HG03565 (cell line): ENCODE results near the gene ABCC4.
"Not testable (repeated sequence)": the region's sequence is repeated elsewhere in the genome, so short reads cannot be mapped to it uniquely, and the experiment has no call there.

Experiments
- ATAC-seq: cut with Tn5 transposase; IDR thresholded peaks from one replicate; pipeline ENCODE4 v1.9.1; 2021; ENCODE audit warnings: mild to moderate bottlenecking, moderate library complexity; ENCODE audit not compliant: unreplicated experiment

The ABCC4 gene

DNA sequence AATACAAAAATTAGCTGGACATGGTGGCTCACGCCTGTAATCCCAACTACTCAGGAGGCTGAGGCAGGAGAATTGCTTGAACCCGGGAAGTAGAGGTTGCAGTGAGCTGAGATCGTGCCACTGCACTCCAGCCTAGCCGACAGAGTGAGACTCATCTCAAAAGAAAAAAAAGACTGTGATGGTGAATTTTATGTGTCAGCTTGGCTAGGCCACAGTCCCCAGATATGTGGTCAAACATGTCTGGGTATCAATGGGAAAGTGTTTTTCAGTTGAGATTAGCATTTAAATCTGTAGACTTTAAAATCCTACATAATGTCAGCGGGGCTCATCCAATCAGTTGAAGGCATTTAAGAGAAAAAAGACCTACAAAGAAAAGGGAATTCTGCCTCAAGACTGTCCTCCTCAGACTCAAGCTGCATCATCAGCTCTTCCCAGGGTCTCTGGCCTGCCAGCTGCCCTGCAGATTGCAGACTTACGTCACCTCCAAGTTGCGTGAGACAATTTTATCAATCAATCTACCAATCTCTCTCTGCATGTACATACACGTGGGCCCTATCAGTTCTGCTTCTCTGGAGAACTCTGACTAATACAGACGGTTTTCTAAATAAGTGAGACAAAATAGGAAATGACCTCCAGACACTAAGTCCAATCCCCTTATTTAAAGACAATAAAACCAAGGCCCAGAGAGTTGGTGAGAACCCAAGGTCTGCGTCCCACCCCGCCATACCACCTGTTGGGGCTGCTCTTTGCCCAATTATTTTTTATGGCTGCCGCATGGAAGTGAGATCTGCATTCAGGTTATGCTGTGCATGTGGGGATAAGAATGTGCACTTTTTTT, 99.2 kb downstream of the ABCC4 start:
- ATAC-seq, result peak; percentile 65

DNA sequence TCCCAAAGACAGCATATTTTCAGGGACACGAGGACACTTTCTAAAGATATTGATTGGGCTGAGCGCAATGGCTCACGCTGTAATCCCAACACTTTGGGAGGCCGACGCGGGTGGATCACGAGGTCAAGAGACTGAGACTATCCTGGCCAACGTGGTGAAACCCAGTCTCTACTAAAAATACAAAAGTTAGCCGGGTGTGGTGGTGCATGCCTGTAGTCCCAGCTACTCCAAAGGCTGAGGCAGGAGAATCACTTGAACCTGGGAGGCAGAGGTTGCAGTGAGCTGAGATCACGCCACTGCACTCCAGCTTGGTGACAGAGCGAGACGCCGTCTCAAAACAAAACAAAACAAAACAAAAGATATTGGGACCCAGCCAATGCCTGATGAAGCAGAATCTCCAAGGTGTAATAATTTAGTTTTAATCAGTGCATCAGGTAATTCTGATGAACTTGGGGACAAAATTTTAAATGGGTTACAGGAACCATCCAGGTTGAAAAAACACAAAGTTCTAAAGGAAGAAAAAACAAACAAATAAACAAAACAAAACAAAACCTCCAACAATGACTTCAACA, 100.8 kb downstream of the ABCC4 start:
- not testable (repeated sequence) for ATAC-seq

DNA sequence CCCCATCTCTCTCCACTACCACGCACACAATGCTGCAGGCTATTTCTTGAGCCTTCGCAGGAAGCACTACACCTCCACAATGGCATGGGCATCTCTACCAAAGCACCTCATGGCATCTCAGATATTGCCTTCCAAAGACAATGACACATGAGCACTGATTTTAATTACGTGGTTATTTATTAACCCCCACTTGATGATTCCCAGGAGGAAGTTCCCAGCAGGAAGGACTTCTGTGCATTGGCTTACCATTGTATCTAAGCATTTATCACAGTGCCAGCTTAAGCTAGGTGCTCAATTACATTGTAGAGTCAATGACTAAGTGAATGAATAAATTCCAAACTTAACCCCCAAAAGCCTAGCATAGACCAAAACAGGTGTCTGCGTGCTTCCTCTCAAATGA, 101.4 kb downstream of the ABCC4 start:
- no peak for ATAC-seq

DNA sequence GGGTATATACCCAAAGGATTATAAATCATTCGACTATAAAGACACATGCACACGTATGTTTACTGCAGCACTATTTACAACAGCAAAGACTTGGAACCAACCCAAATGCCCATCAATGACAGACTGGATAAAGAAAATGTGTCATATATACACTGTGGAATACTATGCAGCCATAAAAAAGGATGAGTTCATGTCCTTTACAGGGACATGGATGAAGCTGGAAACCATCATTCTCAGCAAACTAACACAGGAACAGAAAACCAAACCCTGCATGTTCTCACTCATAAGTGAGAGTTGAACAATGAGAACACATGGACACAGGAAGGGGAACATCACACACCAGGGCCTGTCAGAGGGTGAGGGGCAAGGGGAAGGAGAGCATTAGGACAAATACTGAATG, 102.6 kb downstream of the ABCC4 start:
- not testable (repeated sequence) for ATAC-seq

DNA sequence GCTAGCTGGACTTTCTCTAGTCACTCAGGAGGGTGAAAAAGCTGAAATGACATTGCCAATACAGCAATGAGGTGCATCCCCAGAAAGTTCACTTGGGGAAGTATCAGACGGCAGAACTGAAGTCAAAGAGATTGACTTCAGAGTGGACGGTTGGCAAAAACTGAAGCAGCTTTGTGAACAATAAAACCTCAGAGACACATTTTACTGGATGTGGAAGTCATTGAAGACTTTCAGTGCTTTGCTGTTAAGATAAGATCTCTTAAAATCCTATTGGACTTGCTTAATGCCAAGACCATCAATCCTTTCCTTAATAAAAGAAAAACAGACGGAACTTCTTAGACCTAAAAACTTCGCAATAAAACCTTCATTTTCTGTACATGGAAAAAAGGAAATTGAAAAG, 103.7 kb downstream of the ABCC4 start:
- ATAC-seq, result no peak

DNA sequence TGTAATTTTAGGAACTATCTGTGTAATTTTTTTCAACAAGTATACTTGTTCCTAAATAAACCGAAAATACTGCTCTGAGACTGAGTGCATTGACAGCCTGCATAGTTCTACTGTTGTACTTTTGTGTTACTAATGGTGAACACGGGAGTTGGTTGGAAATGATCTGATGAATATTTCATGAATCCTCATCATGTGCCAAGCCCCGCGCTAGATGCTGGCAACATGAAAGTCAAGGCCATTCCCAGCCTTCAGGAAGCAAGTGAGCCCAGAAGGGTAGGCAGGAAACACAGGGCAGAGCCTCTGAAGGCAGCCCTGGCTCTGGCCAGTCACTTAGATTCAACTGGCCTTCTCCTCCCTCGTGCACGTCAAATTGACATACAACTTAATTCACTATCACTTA, 106.1 kb downstream of the ABCC4 start:
- ATAC-seq, result no peak

DNA sequence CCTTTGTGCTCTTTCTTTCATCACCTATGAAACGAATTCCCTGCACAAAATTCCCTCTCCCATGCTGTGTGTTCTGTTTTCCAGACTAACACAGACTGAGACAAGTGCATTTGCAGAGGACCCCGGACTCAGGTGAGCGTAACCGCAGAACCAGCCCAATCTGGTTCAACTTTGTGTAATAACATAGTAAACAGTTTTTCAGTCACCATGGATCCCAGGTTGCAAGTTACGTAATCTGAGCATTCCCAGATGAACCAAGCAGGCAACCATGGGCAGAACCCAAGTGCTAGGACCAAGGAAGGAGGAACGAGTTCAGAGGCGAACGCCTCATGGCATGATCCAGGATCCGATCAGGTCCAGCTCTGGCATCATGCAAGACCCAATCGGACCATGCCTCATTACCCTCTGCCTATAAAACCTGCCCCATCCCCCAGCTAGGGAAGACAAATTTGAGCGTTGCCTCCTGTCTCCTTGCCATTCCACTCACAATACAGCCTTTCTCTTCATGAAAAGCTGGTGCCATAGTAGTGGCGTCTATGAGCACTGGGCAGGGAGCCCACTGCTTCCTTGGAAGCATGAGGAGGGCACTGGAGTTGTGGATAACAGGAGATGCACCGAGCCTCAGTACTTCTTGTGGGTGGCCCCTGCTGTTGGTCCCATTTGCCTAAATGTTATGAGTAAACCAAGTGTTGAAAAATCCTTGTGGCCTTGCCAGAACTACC, 107.6 kb downstream of the ABCC4 start:
- no peak for ATAC-seq

DNA sequence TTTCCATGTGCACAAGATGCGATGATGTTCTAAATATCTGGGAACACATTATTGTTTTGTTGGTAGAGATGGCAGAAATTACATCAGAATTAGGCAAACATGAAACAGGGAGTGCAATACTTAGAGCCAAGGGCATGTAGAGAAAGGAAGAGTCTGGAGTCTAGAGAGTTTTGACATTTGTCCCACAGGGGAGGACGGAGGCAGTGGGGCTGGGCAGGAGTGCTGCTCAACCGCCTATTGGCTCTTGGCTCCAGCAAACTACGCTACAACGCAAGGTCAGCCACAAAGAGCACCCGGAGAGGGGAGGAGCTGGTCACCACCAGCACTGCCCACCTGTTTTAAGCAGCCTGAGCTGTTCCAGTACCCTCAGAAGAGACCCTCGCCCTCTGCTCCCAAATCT, 108.3 kb downstream of the ABCC4 start:
- no peak for ATAC-seq

DNA sequence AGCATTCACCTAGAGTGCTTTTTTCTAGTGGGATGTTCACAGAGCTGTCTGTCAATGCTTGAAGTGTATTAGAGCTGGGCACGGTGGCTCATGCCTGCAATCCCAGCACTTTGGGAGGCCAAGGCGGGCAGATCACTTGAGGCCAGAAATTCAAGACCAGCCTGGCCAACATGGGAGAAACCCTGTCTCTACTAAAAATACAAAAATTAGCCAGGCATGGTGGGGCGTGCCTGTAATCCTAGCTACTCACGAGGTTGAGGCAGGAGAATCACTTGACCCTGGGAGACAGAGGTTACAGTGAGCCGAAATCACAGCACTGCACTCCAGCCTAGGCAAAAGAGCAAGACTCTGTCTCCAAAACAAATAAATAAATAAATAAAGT, 108.7 kb downstream of the ABCC4 start:
- not testable (repeated sequence) for ATAC-seq

DNA sequence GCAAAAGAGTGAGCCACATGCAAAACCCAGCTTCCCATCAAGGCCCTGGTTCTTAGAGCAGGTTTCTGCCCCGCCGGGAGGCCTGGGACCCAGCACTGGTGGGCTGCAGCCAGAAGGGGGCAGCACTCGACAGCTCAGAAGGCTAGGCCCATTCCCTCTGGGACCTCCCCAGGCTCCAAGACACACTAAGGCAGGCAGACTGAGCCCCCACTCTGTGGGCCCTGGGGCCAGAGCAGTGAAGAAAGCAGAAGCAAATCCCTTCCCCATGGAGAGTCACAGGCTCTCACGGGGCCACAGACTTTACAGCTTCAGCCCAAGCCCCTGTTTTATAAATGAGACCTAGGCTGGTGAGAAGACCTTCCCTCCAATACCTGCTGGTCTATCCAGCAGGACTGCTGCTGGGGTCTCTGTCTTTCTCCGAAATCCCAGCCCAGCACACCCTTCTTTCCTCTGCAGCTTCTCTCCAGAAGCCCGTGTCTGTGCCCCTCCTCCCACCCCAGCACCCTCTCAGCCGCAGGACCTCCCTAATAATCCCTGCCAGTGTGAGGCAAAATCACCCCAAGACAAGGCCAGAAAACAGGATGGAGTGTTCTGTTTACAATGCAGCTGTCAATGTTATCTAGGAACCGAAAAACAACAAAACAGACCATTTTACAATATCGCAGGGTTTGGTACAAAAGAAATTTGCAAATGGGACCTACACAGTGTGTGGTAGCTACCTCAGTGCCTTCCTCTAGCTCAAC, 109.3 kb downstream of the ABCC4 start:
- peak; percentile 89 for ATAC-seq

DNA sequence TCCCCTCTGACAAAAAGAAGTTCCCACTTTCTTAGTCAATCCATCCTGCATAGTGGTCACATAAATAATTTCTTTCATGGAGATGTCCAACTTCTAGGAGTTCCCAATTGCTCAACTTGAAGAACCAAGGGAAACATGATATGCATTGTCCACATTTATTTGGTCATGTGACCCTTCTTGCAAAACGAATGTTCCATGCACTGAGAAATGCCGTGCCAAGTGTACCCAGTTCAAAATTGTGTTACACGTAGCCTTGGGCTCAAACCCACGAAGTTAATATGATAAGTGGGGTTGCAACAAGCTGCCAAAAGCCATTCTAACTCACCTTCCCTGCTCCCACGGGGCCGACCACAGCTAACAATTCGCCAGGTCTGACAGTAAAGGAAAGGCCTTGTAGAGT, 113.1 kb downstream of the ABCC4 start:
- no peak for ATAC-seq

DNA sequence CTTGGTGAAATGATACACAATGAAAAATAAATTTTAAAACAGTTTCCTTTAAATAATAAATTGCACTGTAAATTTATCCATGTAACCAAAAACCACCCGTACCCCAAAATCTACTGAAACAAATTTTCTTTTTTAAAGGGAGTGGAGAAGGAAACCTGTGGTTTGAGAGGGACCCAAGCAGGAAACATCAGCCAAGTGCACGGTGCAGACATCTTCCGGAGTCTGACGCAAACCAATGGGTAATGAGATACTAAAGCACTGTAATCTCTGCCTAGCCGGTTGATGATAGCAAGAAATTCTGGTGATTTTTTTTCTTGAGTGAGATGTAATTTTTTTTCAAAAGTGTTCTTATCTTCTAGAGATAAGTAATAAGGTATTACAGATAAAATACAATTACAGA, 115.4 kb downstream of the ABCC4 start:
- no peak for ATAC-seq

DNA sequence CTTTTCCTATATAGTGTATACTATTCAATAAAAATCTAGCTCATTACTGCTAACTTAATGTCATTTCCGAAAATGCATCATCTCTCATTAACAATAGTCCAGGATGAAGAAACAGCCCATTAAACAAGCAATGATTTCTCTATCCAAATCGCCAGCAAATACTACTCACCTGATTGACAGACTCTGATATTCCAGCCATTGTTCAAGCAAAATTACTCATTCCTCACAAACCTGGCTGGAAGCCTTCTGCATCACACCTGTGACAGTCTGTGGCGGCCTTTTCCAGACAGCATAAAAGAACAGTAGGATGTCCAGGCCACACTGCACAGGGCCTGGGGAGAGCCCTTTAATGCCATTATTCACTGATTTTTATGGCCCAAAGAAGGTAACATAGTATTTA, 115.9 kb downstream of the ABCC4 start:
- no peak for ATAC-seq

DNA sequence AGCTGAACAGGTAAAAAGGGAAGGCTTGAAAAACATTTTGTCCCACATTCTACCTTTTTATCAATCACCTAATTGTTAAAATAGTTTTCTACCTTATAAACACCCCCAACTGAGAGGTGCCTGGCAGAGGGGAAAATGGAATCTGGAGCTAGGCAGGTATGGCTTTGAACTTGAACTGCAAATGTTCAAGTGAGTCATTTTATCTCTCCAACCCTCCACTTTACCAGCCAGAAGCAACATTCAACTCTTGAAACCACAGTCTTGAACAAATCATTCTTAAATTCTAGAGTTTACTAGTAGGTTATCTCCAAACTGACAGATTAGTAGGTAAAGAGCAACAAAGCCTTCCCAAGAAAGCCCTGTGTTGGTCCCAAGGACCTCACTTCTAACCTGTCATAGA, 116.9 kb downstream of the ABCC4 start:
- ATAC-seq, result no peak

DNA sequence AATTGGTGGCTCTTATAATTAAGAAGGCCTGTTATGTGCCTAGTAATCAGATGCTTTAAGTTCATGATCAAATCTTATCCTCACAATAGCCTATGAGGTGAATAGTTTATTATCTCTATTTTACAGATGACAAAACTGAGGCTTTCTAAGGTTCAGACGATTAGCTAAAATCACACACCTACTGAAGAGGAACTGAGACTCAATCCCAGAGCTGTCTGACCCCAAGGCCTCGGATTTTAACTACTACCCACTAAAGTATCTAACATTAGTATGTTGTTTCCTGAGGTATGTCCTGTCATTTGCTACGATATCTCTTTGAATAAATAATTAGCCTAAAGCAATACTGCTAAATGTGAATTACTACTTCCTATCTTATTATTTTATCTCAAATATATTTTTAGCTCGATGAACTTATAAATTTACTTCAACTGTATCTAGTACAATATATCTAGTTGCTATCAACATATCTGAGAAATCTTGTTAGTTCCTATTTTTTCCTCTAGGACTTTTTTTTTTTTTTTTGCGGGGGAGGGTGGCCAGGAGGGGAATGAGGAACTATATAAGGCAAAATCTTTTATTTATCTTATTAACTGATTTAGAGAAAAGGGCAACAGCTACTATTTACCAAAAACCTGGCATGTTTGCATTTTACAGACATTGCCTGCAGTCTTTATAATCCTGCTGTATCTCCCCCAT, 118.5 kb downstream of the ABCC4 start:
- ATAC-seq, result peak; percentile 39

DNA sequence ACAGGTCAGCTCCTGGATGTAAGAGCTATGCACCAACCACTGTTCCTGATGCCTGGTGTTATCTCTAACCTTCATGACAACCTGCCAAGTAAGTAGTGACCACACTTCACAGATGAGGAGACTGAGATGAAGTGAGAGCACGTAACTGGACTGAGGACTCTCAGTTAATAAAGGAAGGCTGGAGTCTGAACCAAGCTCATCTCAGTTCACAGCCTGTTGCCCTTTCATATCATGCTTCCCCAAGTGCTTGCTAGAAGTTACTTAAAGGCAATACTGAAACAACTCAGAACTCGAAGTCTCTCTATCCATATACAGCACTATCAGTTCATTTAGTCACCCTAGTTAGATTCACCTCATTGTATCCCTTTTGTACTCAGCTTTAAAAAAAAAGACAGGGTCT, 119.7 kb downstream of the ABCC4 start:
- ATAC-seq, result peak; percentile 66

DNA sequence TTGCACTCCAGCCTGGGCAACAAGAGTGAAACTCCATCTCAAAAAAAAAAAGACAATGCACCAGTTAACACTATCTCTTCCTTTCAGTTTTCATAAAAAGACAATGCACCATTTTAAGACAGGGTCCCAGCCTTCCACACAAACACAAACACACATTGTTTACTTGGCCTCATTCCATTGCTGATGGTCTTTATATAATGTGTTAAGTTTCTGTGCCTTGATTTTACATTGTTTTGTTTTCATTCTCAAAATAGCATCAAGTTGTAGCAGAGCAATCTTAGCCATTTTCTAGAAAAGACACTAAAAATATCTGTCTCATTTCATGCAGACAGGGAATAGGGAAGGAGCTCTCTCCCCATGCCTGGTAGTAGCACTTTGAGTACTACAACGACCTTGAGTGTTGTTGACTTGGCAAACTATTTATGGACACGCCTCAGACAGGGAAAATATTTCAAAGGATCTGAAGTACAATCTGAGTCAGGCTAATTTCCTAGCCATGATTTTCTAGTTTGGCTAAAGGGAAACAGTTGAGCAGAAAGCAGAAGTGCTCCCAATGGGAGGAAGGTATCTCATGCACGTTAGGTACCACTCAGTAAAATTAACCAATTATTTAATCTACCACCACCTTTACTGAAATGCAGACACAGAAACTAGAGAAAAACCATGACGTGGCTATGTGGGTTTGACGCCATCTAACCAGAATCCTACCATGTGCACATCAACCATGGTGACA, 120.6 kb downstream of the ABCC4 start:
- no peak for ATAC-seq

DNA sequence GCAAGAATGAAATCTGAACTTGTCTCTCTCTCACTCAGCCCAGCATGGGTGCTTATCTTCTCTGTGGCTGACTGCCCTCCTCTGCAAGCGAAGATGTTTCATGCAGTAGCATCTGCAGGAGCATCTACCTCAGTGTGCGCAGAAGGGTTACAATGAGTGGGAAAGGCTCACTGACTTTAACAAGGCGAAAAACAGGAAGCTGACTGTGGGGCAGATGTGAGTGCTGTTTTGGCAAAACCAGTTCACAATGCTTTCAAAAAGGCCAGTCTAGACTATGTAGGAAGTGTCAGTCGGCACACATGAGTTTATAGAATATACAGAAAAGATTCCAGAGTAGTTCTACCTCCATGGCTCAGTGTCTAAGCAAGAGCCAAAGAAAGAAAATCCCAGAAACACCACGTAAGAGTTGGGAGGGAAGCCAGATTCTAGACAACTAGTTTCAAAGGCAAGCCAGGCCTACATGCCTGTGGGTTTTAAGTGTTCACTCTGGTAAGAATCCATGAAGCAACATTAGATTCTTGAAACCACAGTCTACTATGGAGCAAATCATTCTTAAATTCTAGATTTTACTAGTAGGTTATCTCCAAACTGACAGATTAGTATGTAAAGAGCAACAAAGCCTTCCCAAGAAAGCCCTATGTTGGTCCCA, 124.5 kb downstream of the ABCC4 start:
- no peak for ATAC-seq

DNA sequence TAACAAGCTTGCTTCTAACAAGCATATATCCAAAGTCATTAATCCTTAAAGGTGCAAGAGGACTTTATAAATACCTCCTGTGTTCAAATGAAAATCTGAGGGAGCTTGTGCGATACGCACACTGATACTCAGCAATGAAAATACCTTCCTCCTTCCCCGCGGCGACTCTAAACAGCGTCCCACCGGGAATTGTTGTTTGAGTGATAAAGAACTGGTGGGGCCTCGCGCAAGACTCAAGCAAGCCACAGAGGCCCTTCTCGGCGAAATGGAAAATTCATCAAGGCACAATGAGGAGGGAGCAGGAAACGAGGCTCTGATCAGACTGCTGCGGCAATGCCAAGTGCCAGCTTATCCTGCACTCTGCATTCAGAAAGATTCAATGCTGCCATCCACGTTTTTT, 126.7 kb downstream of the ABCC4 start:
- no peak for ATAC-seq

DNA sequence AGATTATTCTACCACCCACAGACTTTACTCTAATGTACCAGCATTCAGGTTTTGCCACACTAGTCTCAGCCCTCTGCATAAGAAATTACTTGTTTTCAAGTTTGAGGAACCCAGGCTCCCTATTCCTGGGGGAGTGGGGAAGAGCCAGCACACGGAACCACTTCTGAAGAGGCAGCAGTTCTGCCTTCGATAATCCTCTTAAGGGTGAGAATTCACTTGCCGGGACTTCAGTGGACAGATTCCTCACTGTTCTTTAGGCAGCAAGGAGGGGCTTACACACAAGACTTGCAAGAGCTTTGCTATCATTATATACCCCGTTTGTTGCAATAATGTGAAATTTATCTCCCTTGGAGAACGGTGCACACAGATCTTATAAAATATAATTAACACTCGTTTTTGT, 133.1 kb downstream of the ABCC4 start:
- no peak for ATAC-seq
